GM23338 (cell line): Measurements from ENCODE around the gene GPC2. TPM values are rescaled to one million over a fixed set of nuclear protein-coding genes. Genes with fewer than 3 reads are reported as not detected.

Source experiments
- ATAC-seq: fragments of 200-7000 bp; cut with Tn5 transposase; 3 replicates; pipeline ENCODE4 v1.9.1; 2020
- DNase-seq: peaks from one replicate; pipeline ENCODE4 v3.0.0-alpha.2; 2015; ENCODE audit warnings: low spot score
- H2AFZ ChIP-seq: fragments of 200-600 bp; sonication (generic); 2 replicates; pipeline ENCODE4 v1.8.0; 2016; ENCODE audit warnings: antibody characterized with exemption, mild to moderate bottlenecking, moderate library complexity
- H3F3A ChIP-seq: fragments of 200-600 bp; sonication (generic); replicated peaks from 2 replicates; pipeline ENCODE4 v1.8.0; 2017; ENCODE audit warnings: antibody characterized with exemption, mixed run types, low read depth
- H3K27ac ChIP-seq: fragments of 200-600 bp; sonication (generic); 2 replicates; pipeline ENCODE4 v1.6.1; 2016; ENCODE audit warnings: low read depth
- H3K27me3 ChIP-seq: fragments of 200-600 bp; sonication (generic); 2 replicates; pipeline ENCODE4 v1.8.0; 2016; ENCODE audit warnings: mild to moderate bottlenecking, mixed run types, moderate library complexity; ENCODE audit not compliant: insufficient read depth
- H3K36me3 ChIP-seq: fragments of 200-600 bp; sonication (generic); 2 replicates; pipeline ENCODE4 v1.8.0; 2016; ENCODE audit warnings: mild to moderate bottlenecking; ENCODE audit not compliant: insufficient read depth
- H3K4me1 ChIP-seq: fragments of 200-600 bp; sonication (generic); 2 replicates; pipeline ENCODE4 v1.8.0; 2016; ENCODE audit warnings: mild to moderate bottlenecking, moderate library complexity; ENCODE audit not compliant: insufficient read depth
- H3K4me2 ChIP-seq: fragments of 200-600 bp; sonication (generic); 2 replicates; pipeline ENCODE4 v1.7.1; 2017; ENCODE audit warnings: mixed run types
- H3K4me3 ChIP-seq: fragments of 200-600 bp; sonication (generic); 2 replicates; pipeline ENCODE4 v1.6.1; 2016; ENCODE audit warnings: mixed run types
- H3K79me2 ChIP-seq: fragments of 200-600 bp; sonication (generic); replicated peaks from 2 replicates; pipeline ENCODE4 v1.8.0; 2017; ENCODE audit warnings: mild to moderate bottlenecking; ENCODE audit not compliant: insufficient read depth
- H3K9me2 ChIP-seq: fragments of 200-600 bp; sonication (generic); 2 replicates; pipeline ENCODE4 v1.8.0; 2017; ENCODE audit not compliant: insufficient read depth
- H4K20me1 ChIP-seq: fragments of 200-600 bp; sonication (generic); replicated peaks from 2 replicates; pipeline ENCODE4 v1.8.0; 2017; ENCODE audit warnings: mild to moderate bottlenecking; ENCODE audit not compliant: insufficient read depth
- H3K27ac Mint-ChIP-seq: 2 replicates; pipeline ENCODE4 v1.8.0; 2020; ENCODE audit warnings: inconsistent platforms, mild to moderate bottlenecking, moderate library complexity, mixed read lengths
- H3K27me3 Mint-ChIP-seq: 3 replicates; pipeline ENCODE4 v1.8.0; 2022; ENCODE audit warnings: low read depth, mild to moderate bottlenecking, moderate library complexity, mixed read lengths, inconsistent platforms; ENCODE audit not compliant: insufficient read depth, poor library complexity
- H3K36me3 Mint-ChIP-seq: 3 replicates; pipeline ENCODE4 v1.8.0; 2021; ENCODE audit warnings: low read depth, mild to moderate bottlenecking, inconsistent platforms, moderate library complexity, mixed read lengths
- H3K4me1 Mint-ChIP-seq: 3 replicates; pipeline ENCODE4 v1.8.0; 2020; ENCODE audit warnings: mild to moderate bottlenecking, inconsistent platforms, mixed read lengths
- H3K4me3 Mint-ChIP-seq: 3 replicates; pipeline ENCODE4 v1.8.0; 2021; ENCODE audit warnings: moderate library complexity, mild to moderate bottlenecking, inconsistent platforms, mixed read lengths
- H3K9me3 Mint-ChIP-seq: 3 replicates; pipeline ENCODE4 v1.8.0; 2020; ENCODE audit warnings: moderate library complexity, mild to moderate bottlenecking, inconsistent platforms, mixed read lengths
- CREB1 ChIP-seq: fragments of 250-450 bp; sonication (Bioruptor Pico); IDR thresholded peaks from 2 replicates; pipeline ENCODE4 v1.5.0; 2020; ENCODE audit warnings: low read depth, mild to moderate bottlenecking, moderate library complexity
- CTCF ChIP-seq, 2 experiments: fragments of 200-600 bp in 1 of 2; sonication (generic) in 1 of 2; conservative IDR thresholded peaks; 2 replicates each; pipeline versions ENCODE4 v1.5.1 to v1.6.1; 2016 to 2017; ENCODE audit warnings: antibody characterized with exemption in 2 of 2, low read depth in 2 of 2, mild to moderate bottlenecking in 2 of 2, moderate library complexity in 1 of 2
- EZH2 ChIP-seq: fragments of 200-600 bp; sonication (generic); IDR thresholded peaks from one replicate; pipeline ENCODE4 v1.8.0; 2017; ENCODE audit warnings: antibody characterized with exemption, mild to moderate bottlenecking, low read depth; ENCODE audit not compliant: unreplicated experiment
- EZH2phosphoT487 ChIP-seq: fragments of 200-600 bp; sonication (generic); IDR thresholded peaks from one replicate; pipeline ENCODE4 v1.8.1; 2018; ENCODE audit warnings: antibody characterized with exemption; ENCODE audit not compliant: unreplicated experiment
- JUNB ChIP-seq: IDR thresholded peaks from one replicate; pipeline ENCODE4 v1.6.1; 2016; ENCODE audit warnings: antibody characterized with exemption; ENCODE audit not compliant: unreplicated experiment
- NANOG ChIP-seq: IDR thresholded peaks from 2 replicates; pipeline ENCODE4 v1.6.1; 2016; ENCODE audit warnings: antibody characterized with exemption, borderline replicate concordance
- POLR2AphosphoS5 ChIP-seq: IDR thresholded peaks from 2 replicates; pipeline ENCODE4 v1.6.1; 2016; ENCODE audit warnings: antibody characterized with exemption, low read depth
- REST ChIP-seq: IDR thresholded peaks from one replicate; pipeline ENCODE4 v1.6.1; 2018; ENCODE audit warnings: antibody characterized with exemption; ENCODE audit not compliant: unreplicated experiment
- STAT1 ChIP-seq: IDR thresholded peaks from one replicate; pipeline ENCODE4 v1.6.1; 2016; ENCODE audit warnings: antibody characterized with exemption; ENCODE audit not compliant: unreplicated experiment
- ZNF114 ChIP-seq: fragments of 250-450 bp; sonication (Bioruptor Pico); IDR thresholded peaks from 2 replicates; pipeline ENCODE4 v1.5.0; 2020; ENCODE audit warnings: mild to moderate bottlenecking, moderate library complexity
- ZNF331 ChIP-seq: fragments of 250-450 bp; sonication (Bioruptor Pico); IDR thresholded peaks from 2 replicates; pipeline ENCODE4 v1.5.0; 2020; ENCODE audit warnings: low read depth, mild to moderate bottlenecking, moderate library complexity
- polyA plus RNA-seq: library from polyadenylated mRNA; unstranded; fragments of >200 nt; fragmentation: Nextera tagmentation; extraction: Ambion mirVana; gene quantifications from 2 replicates; pipeline ENCODE4 v1.2.1, GENCODE V29; 2016
- total RNA-seq: library from RNA; depleted of rRNA; stranded (reverse); fragments of >200 nt; shearing (Covaris generic); gene quantifications from 2 replicates; pipeline ENCODE4 v1.2.3, GENCODE V29; 2014
- TF ChIP-seq, protein P1 (sequence below): IDR thresholded peaks from 2 replicates; pipeline ENCODE4 v1.6.1; 2016; ENCODE audit warnings: antibody characterized with exemption
- TF ChIP-seq, protein P2 (sequence below): fragments of 250-450 bp; sonication (Bioruptor Pico); IDR thresholded peaks from 2 replicates; pipeline ENCODE4 v1.5.0; 2020; ENCODE audit warnings: mild to moderate bottlenecking, moderate library complexity

The GPC2 gene
- total and polyA plus RNA-seq, 2 experiments from 2014 or later: 10.7 to 48.8 TPM

DNA sequence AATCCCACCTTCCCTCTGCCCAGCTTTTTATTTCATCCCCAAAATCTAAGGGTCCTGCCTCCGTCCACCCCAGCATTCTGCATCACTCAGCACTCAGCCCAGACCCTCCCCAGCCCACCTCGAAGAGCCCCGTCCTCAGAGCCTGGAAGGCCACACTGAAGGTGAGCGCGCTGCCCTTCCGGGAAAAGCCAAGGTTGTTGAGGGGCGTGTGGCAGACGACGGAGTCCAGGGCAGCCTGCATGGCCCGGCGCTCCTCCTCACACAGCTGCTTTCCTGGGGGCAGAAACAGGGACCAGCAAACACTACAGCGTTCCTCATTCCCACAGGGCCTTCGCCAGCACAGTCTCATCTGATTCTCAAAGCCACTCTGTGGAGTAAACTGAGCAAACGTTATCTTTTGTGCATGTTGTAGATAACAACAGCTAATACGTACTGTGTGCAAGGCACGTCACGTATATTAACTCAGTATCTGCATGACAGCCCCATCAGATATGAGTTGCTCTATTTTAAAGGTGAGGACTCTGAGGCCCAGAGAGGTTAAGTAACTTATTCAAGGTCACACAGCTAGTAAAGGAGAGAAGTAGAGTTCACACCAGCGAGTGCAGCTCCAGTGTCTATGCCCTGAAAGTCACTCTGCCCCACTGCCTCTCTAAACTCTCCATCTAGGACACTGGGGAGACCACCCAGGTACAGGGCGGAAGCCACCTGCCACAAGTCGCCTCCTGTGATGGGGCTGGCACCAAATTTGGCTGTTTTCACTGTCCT, 21.4 kb downstream of the GPC2 start:
- peaks cover 56% of the 10 kb centered on the region for H3K36me3 Mint-ChIP-seq
- no peaks in the 10 kb centered on the region for H3K9me3 Mint-ChIP-seq
- Histone ChIP-seq H3K9me2 (no peaks in the 10 kb centered on the region), H3K79me2 (peaks cover 11% of the 10 kb centered on the region), H4K20me1 (peaks cover 14% of the 10 kb centered on the region), H3F3A (peaks cover 39% of the 10 kb centered on the region), H3K27ac (no peak overlapping the region), H3K36me3 (no peaks in the 10 kb centered on the region), H3K4me3 (no peak overlapping the region), H3K27me3 (no peaks in the 10 kb centered on the region), H3K4me2 (no peak overlapping the region), H3K4me1 (peaks cover 7% of the 10 kb centered on the region; the same call in 1 of the 2 replicates), H2AFZ (no peak overlapping the region)
- ATAC-seq (no peak), DNase-seq (no peak)
- no peak overlapping the region for H3K27ac Mint-ChIP-seq
- TF ChIP-seq ZNF331 (CRISPR knock-in tag) (no peak), ZNF114 (CRISPR knock-in tag) (no peak), CREB1 (CRISPR knock-in tag) (no peak), STAT1 (no peak), EZH2 (no peak), POLR2AphosphoS5 (no peak), CTCF (conservative IDR thresholded peaks at IDR 0.05; ENCODE audit: low read depth in 2 of 2) (no peak), JUNB (no peak), REST (no peak), NANOG (no peak), EZH2phosphoT487 (no peak)
- TF ChIP-seq, protein P1, sequence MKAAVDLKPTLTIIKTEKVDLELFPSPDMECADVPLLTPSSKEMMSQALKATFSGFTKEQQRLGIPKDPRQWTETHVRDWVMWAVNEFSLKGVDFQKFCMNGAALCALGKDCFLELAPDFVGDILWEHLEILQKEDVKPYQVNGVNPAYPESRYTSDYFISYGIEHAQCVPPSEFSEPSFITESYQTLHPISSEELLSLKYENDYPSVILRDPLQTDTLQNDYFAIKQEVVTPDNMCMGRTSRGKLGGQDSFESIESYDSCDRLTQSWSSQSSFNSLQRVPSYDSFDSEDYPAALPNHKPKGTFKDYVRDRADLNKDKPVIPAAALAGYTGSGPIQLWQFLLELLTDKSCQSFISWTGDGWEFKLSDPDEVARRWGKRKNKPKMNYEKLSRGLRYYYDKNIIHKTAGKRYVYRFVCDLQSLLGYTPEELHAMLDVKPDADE: no peak
- TF ChIP-seq, protein P2, sequence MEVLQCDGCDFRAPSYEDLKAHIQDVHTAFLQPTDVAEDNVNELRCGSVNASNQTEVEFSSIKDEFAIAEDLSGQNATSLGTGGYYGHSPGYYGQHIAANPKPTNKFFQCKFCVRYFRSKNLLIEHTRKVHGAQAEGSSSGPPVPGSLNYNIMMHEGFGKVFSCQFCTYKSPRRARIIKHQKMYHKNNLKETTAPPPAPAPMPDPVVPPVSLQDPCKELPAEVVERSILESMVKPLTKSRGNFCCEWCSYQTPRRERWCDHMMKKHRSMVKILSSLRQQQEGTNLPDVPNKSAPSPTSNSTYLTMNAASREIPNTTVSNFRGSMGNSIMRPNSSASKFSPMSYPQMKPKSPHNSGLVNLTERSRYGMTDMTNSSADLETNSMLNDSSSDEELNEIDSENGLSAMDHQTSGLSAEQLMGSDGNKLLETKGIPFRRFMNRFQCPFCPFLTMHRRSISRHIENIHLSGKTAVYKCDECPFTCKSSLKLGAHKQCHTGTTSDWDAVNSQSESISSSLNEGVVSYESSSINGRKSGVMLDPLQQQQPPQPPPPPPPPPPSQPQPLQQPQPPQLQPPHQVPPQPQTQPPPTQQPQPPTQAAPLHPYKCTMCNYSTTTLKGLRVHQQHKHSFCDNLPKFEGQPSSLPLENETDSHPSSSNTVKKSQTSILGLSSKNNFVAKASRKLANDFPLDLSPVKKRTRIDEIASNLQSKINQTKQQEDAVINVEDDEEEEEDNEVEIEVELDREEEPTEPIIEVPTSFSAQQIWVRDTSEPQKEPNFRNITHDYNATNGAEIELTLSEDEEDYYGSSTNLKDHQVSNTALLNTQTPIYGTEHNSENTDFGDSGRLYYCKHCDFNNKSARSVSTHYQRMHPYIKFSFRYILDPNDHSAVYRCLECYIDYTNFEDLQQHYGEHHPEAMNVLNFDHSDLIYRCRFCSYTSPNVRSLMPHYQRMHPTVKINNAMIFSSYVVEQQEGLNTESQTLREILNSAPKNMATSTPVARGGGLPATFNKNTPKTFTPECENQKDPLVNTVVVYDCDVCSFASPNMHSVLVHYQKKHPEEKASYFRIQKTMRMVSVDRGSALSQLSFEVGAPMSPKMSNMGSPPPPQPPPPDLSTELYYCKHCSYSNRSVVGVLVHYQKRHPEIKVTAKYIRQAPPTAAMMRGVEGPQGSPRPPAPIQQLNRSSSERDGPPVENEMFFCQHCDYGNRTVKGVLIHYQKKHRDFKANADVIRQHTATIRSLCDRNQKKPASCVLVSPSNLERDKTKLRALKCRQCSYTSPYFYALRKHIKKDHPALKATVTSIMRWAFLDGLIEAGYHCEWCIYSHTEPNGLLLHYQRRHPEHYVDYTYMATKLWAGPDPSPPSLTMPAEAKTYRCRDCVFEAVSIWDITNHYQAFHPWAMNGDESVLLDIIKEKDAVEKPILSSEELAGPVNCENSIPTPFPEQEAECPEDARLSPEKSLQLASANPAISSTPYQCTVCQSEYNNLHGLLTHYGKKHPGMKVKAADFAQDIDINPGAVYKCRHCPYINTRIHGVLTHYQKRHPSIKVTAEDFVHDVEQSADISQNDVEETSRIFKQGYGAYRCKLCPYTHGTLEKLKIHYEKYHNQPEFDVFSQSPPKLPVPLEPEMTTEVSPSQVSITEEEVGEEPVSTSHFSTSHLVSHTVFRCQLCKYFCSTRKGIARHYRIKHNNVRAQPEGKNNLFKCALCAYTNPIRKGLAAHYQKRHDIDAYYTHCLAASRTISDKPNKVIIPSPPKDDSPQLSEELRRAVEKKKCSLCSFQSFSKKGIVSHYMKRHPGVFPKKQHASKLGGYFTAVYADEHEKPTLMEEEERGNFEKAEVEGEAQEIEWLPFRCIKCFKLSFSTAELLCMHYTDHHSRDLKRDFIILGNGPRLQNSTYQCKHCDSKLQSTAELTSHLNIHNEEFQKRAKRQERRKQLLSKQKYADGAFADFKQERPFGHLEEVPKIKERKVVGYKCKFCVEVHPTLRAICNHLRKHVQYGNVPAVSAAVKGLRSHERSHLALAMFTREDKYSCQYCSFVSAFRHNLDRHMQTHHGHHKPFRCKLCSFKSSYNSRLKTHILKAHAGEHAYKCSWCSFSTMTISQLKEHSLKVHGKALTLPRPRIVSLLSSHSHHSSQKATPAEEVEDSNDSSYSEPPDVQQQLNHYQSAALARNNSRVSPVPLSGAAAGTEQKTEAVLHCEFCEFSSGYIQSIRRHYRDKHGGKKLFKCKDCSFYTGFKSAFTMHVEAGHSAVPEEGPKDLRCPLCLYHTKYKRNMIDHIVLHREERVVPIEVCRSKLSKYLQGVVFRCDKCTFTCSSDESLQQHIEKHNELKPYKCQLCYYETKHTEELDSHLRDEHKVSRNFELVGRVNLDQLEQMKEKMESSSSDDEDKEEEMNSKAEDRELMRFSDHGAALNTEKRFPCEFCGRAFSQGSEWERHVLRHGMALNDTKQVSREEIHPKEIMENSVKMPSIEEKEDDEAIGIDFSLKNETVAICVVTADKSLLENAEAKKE (CRISPR knock-in tag): no peak
- H3K4me1 Mint-ChIP-seq: peaks cover 30% of the 10 kb centered on the region
- H3K4me3 Mint-ChIP-seq: no peak overlapping the region; the same call in 2 of the 3 replicates
- peaks cover 25% of the 10 kb centered on the region for H3K27me3 Mint-ChIP-seq
